HG03196 (cell line): ENCODE results near the gene CCDC87.
"Not testable (repeated sequence)": the region's sequence is repeated elsewhere in the genome, so short reads cannot be mapped to it uniquely, and the experiment has no call there.

Experiments
- ATAC-seq: cut with Tn5 transposase; IDR thresholded peaks from one replicate; pipeline ENCODE4 v1.9.1; 2021; ENCODE audit not compliant: unreplicated experiment

Gene CCDC87, protein sequence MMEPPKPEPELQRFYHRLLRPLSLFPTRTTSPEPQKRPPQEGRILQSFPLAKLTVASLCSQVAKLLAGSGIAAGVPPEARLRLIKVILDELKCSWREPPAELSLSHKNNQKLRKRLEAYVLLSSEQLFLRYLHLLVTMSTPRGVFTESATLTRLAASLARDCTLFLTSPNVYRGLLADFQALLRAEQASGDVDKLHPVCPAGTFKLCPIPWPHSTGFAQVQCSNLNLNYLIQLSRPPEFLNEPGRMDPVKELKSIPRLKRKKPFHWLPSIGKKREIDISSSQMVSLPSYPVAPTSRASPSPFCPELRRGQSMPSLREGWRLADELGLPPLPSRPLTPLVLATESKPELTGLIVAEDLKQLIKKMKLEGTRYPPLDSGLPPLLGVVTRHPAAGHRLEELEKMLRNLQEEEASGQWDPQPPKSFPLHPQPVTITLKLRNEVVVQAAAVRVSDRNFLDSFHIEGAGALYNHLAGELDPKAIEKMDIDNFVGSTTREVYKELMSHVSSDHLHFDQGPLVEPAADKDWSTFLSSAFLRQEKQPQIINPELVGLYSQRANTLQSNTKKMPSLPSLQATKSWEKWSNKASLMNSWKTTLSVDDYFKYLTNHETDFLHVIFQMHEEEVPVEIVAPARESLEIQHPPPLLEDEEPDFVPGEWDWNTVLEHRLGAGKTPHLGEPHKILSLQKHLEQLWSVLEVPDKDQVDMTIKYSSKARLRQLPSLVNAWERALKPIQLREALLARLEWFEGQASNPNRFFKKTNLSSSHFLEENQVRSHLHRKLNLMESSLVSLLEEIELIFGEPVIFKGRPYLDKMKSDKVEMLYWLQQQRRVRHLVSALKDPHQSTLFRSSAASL

DNA sequence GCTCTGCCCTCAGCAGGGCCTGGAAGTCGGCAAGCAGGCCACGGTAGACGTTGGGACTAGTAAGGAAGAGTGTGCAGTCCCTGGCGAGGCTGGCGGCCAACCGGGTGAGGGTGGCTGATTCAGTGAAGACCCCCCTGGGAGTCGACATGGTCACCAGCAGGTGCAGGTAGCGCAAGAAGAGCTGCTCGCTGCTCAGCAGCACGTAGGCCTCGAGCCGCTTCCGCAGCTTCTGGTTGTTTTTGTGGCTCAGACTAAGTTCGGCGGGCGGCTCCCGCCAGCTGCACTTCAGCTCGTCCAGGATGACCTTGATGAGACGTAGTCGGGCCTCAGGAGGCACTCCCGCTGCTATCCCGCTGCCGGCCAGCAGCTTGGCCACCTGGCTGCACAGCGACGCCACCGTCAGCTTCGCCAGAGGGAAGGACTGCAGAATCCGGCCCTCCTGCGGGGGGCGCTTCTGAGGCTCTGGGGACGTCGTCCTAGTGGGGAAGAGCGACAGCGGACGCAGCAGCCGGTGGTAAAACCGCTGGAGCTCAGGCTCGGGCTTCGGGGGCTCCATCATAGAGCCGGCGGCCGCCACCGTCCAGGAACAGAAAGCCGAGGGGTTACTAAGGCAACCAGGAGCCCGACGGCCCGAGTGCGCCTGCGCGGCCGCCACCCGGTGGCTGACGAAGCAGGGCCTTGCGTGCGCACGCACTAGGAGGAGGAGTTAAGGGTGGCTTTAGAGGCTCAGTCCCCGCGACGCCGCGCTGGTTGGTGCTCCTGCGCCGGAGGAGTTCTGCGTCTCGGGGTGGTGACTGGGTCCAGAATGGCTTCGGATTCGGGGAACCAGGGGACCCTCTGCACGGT is at the start of gene CCDC87, which contains the start of gene CCS:
TSS of gene CCDC87 (minus strand) at position 607 of the 846 bp plus-strand sequence. CDS start at position 559, 48 bp downstream.
TSS of gene CCS (plus strand) at position 729 of the 846 bp plus-strand sequence. CDS start at position 806, 77 bp downstream.
- peak; percentile 83 for ATAC-seq

DNA sequence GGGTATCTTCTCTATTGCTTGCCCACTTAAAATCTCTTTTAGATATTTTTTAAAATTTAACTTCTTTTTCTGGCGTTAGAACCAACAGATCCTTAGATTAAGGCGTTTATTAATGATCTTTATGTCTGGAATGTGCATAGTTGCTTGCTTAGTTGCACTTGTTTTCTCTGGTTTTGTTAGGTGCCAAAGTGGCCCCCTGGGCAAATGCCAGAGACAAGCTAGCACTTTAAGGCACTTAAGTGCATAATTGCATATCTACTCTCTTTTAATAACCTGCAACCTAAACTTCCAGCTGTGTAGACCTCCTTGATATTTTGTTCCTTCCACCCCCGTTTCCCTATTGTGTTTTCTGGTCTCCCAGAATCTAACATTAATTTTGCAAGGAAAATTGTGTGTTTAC is 49.0 kb upstream of the CCDC87 start:
- ATAC-seq, result no peak

DNA sequence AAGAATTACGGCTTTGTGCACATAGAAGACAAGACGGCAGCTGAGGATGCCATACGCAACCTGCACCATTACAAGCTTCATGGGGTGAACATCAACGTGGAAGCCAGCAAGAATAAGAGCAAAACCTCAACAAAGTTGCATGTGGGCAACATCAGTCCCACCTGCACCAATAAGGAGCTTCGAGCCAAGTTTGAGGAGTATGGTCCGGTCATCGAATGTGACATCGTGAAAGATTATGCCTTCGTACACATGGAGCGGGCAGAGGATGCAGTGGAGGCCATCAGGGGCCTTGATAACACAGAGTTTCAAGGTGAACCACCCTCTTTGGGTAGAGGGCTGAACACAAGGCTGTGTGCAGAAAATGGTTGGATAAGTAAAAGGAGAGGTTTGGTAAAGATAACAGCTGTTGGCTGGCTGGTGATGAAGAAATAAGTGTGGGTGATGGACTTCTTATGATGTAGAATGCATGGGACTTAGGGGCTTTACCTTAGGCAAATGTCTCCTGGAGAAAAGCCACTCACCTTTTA is 47.0 kb upstream of the CCDC87 start:
- not testable (repeated sequence) for ATAC-seq

DNA sequence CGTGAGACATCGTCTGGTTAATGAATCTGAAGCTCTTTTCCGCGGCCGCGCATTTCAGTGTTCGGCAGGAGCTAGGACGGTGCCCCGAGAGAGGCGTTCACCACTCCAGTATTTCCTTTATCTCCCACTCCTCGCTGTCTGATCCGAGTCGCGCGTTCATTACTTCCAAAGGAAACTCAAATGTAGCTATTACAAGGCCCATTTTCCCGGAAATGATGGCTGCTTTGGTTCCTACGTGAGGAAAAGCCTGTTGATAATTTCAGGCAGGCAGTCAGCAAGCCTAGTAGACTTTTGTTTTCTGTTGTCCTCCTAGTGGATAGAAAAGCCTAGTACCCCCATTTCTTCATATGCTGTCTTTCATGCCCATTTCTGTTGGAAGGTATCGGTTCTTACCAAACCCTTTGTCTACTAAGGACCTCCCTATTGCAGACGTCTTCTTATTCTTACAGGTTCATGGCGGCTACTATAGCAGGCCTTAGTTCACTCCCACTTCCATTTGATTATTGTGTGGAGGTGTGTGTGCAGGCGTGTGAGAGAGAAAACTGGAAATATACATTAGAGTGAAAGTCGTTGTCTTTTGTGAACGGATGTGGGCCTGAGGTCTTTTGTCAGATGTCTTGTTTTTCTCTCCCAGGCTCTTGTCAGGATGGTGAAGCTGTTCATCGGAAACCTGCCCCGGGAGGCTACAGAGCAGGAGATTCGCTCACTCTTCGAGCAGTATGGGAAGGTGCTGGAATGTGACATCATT is 46.4 kb upstream of the CCDC87 start:
- ATAC-seq, result no peak

DNA sequence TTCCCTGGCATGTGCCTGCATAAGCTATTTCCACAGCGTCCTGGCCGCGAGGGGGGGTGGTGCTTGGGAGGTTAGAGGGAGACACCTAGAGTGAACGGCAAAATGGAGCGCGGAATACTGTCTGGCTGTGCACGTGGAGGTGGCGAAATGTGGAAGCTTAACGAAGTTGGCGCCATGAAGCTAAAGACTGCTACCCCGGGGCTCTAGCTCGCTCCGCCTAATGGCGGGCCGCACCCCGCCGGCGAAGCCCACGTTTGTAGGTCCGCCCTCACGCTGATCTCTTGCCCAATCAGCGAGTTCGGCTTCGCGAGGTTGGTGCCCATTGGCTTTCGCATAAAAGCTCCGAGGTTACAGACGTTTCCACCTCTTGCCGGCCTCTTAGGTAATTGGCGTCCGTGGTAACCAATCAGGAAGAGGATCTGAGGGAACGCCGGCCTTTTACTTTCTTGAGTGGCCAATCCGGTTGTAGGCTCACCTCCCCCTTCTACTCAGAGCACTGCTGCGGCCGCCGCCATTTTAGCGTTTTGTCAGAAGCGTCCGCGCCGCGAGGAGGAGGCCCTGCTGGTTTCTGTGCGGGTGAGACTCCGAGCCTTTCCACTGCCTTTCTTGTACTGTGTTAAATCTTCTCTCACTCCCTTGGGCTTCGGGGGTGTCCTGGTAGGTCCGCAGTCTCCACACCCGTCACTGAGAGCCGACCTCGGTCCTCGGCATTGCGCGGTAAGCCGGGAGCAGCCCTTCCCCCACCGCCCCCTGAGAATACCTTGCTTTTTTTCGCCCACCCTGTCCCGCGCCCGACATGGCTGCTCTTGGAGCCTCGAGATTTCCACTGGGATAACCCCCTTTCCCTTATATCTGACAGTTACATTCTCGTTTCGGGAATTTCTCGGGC is 45.6 kb upstream of the CCDC87 start, which contains the start of gene RBM4:
TSS of gene RBM4 (plus strand) at position 527 of the 889 bp plus-strand sequence. CDS start 1,009 bp downstream, outside the sequence.
- ATAC-seq, result peak; percentile 95

DNA sequence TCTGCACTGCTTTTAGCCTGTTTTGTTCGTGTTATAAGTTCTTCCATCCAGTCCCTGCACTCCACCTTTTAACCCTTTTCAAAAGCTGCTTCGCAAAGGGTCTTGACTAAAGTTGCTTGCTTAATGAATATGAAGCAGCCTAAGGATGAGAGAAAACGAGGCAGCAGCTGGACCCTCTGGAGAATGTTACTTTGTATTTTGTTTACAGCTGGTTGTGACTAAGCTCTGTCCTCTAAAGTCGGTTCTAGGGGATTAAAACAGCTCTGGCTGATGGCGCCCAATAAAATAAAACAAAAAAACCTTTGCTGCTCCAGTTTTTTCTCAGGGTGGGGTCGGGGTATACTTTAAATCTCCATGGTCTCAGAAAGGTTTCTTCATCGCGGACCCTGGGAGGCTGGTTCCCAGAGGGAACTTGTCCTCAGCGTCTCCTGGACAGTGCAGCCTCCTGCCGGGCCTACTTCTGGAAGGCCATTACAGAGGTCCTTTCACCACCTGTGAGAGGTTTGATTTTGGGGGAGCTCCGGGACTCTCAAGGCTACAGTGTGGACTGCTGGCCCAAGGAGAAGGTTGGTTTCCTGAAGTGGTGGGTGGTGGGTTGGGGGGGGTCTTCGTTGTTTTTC is 44.8 kb upstream of the CCDC87 start:
- no peak for ATAC-seq

DNA sequence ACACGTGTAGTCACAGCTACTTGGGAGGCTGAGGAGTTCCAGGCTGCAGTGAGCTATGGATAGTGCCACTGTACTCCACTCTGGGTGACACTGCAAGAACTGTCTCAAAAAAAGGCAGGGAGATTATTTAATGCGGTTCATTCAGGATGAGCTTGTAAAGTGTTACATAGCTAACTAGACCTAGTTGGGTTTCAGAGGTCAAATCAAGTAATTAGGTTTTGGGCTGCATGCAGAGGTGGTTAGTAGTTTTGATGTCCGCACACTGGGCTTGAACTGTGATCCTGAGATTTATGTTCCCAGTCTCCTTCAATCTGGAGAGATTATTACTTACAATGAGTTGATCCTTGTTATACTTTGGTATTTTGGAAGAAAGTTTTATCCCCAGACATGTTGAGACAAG is 43.5 kb upstream of the CCDC87 start:
- ATAC-seq, result no peak

DNA sequence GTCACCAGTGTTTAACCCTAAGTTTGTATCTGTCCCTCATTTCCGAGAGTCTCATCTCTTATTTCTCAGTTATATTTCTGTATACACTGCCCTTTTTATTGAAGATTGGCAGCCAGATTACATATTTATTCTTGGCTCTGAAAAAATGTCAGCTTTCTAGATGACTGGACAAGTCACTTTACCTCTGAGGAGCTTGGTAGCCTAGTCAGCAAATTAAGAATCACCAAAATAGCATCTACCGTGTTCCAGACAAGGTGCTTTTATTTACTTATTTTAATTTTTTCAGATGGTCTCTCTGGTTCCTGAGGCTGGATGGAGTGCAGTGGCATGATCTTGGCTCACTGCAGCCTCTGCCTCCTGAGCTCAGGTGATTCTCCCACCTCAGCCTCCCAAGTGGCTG is 40.1 kb upstream of the CCDC87 start:
- no peak for ATAC-seq

DNA sequence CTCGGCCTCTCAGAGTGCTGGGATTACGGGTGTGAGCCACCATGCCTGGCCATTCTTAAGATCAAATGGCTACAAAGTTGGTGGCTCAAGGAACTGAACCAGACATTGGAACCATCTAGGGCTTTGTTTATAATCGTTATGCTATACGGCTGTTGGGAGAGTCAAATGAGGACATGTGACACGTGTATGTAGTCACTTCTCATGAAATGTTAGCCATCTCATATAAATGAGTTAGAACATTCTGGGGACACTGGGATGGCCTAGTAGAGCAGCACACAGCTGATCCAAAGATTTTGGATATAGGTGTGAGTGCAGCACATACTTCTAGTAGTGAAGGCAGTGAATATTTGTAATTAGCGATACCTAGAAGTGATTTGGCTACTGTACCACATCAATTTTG is 39.0 kb upstream of the CCDC87 start:
- ATAC-seq, result no peak

DNA sequence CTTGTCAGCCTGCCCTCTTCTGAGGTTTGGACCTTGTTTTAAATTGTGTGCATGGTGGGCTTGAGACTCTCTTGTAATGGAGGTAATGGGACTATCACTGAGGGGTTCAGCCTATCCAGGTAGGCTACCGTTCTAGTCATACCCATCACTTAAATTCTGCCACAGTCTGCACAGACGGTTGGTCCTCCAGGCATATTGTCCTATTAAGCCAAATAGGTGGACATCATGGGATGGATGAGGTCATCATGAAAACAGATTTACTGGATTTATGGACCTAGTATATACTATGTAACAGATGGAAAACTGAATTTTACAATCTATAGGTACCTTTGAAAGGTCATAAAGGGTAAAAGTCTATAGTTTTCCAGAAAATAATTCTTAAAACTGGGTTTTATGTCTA is 36.5 kb upstream of the CCDC87 start:
- no peak for ATAC-seq

DNA sequence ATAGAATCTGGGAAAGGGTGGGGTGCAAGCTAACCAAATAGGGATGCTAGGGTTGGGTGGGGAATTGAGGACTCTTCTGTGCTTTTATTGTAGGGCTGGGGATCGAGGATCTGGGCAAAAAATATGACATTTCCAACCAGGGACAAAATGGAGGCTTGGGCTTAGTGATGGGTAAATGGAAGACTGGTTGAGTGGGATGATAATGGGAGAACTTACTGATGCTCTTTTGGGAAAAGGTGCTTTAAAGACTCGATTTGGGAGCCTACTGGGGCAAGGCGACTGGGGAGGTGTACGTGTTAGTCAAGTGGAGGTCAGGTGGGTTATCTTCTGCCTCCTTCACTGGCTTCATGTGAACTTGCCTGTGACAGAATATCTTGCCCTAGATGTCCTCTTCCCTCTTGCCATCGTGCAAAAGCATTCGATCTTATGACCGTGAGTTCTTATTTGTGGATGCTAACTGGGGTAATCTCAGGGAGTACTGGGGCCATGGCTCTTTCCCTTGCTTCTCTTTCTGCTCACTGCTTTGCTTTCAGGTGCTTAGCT is 35.3 kb upstream of the CCDC87 start:
- no peak for ATAC-seq

DNA sequence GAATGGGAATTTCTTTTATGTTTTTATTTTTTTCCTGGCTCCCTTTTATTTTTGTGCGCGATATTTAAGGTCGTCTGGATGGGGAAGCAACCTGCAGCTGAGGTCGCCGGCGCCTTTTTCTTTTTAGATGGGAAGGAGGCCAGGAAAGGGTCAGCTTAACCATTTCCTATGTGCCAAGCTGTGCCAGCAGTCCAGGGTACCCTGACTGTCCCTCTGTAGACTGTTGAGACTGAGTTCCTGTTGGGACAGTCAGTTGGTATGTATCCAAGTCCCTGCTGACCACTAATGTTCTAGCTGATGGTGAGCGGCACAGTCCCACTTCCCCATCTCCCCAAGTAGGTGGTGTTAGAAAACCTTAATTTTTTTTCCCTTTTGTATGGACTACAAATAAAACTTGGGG is 34.1 kb upstream of the CCDC87 start:
- no peak for ATAC-seq

DNA sequence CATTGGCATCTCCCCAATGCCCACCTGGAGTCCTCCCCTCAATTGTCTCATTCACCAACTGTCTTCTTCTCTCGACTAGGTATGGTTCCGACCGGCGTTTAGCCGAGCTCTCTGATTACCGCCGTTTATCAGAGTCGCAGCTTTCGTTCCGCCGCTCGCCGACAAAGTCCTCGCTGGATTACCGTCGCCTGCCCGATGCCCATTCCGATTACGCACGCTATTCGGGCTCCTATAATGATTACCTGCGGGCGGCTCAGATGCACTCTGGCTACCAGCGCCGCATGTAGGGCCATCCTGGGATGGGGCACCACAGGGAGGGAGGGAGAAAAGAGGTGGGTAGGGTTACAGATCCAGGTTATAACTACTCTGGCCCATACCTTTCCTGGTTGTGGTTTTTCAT is 33.5 kb upstream of the CCDC87 start:
- ATAC-seq, result no peak

DNA sequence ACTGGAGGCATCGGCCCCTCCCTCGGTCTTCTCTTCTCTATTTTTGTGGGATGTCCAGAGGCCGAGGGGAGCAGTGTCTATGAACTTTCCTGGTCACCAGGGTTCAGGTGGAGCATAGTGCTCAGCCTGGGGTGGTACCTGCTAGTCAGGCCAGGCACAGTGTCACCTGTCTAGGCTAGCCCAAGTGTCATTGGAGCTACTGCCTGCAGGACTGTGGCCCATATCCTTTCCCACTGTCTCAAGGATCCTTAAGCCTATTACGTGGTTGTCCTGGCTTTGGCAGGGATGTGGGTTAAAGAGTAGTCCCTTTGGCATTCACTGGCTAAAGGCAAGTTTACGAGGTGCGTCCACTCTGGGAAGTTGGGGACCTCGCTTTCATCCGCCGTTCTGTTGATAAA is 32.9 kb upstream of the CCDC87 start:
- ATAC-seq, result no peak

DNA sequence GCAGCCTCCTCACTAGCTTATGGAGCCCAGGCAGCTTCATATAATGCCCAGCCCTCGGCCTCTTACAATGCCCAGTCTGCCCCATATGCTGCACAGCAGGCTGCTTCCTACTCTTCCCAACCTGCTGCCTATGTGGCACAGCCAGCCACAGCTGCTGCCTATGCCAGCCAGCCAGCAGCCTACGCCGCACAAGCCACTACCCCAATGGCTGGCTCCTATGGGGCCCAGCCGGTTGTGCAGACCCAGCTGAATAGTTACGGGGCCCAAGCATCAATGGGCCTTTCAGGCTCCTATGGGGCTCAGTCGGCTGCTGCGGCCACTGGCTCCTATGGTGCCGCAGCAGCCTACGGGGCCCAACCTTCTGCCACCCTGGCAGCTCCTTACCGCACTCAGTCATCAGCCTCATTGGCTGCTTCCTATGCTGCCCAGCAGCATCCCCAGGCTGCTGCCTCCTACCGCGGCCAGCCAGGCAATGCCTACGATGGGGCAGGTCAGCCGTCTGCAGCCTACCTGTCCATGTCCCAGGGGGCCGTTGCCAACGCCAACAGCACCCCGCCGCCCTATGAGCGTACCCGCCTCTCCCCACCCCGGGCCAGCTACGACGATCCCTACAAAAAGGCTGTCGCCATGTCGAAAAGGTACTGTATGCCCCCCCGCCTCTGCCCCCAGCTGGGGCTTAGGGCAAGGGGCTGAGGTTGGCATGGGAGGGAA is 32.3 kb upstream of the CCDC87 start:
- ATAC-seq, result no peak

DNA sequence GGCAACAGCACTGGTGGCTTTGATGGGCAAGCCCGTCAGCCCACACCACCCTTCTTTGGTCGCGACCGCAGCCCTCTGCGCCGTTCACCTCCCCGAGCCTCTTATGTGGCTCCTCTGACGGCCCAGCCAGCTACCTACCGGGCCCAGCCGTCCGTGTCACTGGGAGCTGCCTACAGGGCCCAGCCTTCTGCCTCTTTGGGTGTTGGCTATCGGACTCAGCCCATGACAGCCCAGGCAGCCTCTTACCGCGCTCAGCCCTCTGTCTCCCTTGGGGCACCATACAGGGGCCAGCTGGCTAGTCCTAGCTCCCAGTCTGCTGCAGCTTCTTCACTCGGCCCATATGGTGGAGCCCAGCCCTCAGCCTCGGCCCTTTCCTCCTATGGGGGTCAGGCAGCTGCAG is 31.6 kb upstream of the CCDC87 start:
- ATAC-seq, result no peak

DNA sequence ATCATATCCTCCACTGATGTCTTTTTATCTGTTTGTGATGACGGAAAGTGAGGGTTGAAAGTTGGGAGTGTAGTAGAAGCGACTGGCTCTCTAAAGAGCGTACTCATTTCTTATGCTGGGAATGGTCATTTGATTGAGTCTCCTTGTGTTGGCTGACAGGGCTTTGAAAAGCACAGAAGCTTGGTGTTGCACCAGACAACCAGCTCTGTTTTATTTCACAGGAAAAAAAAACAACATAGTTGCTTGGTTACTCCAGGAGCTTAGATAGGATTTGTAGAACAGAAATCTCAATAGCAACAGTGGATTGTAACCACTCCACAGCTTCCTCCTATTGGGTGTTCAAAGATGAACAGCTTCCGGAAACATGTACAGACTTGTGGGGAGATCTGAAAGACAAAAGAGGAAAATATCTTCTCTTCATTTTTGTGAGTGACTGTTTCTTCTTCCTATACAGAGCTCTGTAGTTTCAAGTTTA is 26.3 kb upstream of the CCDC87 start:
- no peak for ATAC-seq
